ENCODE data around the gene COPS2.

COPS2 gene

GRCh38 chr15:49187549-49188245 is 32.3 kb upstream of the COPS2 start:
- TF ChIP-seq, protein P1, sequence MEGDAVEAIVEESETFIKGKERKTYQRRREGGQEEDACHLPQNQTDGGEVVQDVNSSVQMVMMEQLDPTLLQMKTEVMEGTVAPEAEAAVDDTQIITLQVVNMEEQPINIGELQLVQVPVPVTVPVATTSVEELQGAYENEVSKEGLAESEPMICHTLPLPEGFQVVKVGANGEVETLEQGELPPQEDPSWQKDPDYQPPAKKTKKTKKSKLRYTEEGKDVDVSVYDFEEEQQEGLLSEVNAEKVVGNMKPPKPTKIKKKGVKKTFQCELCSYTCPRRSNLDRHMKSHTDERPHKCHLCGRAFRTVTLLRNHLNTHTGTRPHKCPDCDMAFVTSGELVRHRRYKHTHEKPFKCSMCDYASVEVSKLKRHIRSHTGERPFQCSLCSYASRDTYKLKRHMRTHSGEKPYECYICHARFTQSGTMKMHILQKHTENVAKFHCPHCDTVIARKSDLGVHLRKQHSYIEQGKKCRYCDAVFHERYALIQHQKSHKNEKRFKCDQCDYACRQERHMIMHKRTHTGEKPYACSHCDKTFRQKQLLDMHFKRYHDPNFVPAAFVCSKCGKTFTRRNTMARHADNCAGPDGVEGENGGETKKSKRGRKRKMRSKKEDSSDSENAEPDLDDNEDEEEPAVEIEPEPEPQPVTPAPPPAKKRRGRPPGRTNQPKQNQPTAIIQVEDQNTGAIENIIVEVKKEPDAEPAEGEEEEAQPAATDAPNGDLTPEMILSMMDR (IDR thresholded peaks at IDR 0.05), result no peak

GRCh38 chr15:49185473-49185872 is 30.1 kb upstream of the COPS2 start:
- TF ChIP-seq, protein P1 (IDR thresholded peaks at IDR 0.05), result no peak

DNA sequence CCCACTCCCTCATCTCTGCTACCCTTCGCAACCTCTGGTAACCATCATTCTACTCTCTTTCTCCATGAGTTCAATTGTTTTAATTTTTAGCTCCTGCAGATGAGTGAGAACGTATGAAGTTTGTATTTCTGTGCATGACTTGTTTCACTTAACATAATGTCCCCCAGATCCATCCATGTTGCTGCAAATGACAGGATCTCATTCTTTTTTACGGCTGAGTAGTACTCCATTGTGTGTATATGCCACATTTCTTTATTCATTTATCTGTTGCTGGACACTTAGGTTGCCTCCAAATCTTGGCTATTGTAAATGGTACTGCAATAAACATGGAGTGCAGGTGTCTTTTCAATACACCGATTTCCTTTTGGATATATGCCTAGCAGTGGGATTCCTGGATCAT is 26.7 kb upstream of the COPS2 start:
- TF ChIP-seq, protein P1 (IDR thresholded peaks at IDR 0.05), result no peak

- TF ChIP-seq, protein P1 (IDR thresholded peaks at IDR 0.05), result no peak
These were observed 24.2 kb upstream of the COPS2 start for GRCh38 chr15:49179433-49180190.

GRCh38 chr15:49178497-49178896 is 23.1 kb upstream of the COPS2 start:
- TF ChIP-seq, protein P1 (IDR thresholded peaks at IDR 0.05), result no peak

DNA sequence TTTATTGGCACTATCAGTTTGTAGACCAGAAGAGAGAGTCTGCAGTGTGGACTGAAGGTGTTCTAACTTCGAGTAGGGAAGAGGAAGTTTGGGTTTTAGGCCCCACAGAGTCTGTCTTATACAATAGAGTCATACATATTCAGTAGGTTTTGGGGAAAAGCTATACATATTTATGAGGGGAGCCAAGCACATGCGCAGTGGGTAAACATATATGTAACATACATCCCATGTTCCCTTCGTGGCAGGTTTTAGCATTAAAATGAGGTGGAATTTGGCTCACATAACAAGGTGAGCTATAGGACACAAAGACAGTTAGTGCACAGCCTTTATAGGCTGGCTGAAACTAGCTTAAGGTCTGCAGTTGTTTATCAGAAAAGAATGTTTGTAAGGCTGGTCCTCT is 19.5 kb upstream of the COPS2 start:
- TF ChIP-seq, protein P1 (IDR thresholded peaks at IDR 0.05), result no peak

DNA sequence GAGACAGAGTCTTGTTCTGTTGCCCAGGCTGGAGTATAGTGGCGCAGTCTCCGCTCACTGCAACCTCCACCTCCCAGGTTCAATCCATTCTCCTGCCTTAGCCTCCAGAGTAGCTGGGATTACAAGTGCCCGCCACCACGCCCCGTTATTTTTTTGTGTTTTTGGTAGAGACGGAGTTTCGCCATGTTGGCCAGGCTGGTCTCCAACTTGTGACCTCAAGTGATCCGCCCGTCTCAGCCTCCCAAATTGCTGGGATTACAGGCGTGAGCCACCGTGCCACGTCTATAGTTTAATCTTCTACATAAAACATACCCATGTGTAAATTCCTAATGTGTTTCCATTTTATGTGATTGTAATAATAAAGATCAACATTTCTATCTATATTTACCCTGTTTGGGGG is 16.4 kb upstream of the COPS2 start:
- TF ChIP-seq, protein P1 (IDR thresholded peaks at IDR 0.05), result no peak

All from LNCAP (cell line).